Endometrial microvascular endothelial cells (primary cell): ENCODE results near the gene FAM162A. TPM values are rescaled to one million over a fixed set of nuclear protein-coding genes. Genes with fewer than 3 reads are reported as not detected.
"Not testable (repeated sequence)": the region's sequence is repeated elsewhere in the genome, so short reads cannot be mapped to it uniquely, and the experiment has no call there.

Source experiments
- in situ Hi-C: cut with HindIII; loops from 2 replicates; pipeline ENCODE4 v1.10.0; 2017; ENCODE audit warnings: low sequenced_read_pairs, low pct_unique_long_range_greater_than_20kb; ENCODE audit errors: inconsistent ontology term
- total RNA-seq: library from RNA; depleted of rRNA; stranded (reverse); fragments of >200 nt; gene quantifications from one replicate; pipeline ENCODE4 v1.2.3, GENCODE V29; 2015; ENCODE audit errors: inconsistent ontology term

Gene FAM162A
- total RNA-seq, 1 donor from 2014 or later = 21.2 TPM

- in situ Hi-C loops = no loop called here
Observed at GRCh38 chr3:122414391-122414790, 30.4 kb downstream of the FAM162A start.

DNA sequence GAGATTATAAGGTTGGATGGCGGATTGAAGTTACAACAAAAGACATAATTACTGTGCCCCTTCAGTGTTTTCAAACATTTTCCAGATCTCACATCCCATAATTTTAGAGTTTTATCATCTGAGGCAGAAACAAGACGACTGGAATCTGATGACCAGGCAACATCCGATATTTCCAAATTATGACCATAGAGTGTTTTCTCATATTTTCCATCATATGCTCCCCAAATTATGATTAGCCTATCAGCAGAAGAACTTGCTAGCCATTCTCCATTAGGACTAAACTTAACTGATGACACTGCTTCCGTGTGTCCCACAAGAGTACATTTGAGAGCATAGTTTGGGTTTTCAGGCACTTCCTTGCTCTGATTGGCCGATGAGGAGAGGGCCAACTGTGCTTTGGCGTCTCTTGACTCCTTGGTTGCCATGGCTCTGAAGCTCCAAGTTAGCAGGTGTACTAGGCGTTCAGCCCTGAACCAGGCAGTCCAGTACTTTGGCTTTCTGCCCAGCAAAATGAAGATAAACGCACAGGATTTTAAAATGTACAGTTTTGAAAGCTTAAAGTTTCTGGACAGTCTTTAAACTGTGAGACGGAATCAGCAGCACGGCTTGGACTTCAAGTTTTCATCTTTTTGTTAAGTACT, 31.2 kb downstream of the FAM162A start:
- in situ Hi-C loops = no loop called here

GRCh38 chr3:122415762-122416654, 32.0 kb downstream of the FAM162A start, which contains the start of gene WDR5B:
Gene WDR5B (minus strand): TSS chr3:122416062. CDS start chr3:122415528, 534 bp downstream.
- in situ Hi-C loops = no loop called here

DNA sequence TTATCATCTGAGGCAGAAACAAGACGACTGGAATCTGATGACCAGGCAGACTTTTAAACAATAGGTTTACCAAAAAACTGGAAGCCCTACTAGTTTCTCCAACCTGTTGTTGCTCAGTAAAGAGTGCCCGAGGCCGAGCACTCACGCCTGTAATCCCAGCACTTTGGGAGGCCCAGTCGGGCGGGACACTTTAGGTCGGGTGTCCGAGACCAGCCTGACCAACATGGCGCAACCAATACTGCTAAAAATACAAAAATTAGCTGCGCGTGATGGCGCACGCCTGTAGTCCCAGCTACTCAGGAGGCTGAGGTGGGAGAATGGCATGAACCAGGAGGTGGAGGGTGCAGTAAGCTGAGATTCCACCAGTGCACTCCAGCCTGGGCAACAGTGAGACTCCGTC, 33.0 kb downstream of the FAM162A start:
- in situ Hi-C loops = no loop called here

DNA sequence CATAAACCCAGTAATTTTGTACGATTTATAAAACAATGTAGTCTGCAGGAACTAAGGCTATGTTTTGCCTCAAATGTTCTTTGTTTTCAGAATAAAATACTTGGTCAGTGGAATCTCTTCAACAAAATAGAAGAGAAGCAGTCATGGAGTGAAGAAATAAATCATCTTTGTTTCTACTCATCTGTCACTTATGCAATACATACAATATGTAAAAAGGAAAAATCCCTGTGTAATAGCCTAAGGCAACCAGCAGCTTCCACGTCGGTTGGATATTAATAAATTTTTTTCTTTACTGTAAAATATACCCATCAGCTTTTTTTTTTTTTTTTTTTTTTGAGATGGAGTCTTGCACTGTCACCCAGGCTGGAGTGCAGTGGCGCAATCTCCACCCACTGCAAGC, 37.1 kb downstream of the FAM162A start:
- in situ Hi-C loops = no loop called here

GRCh38 chr3:122421836-122422235, 37.9 kb downstream of the FAM162A start:
- in situ Hi-C loops = no loop called here

- in situ Hi-C loops = no loop called here
Observed at GRCh38 chr3:122427857-122428471, 44.0 kb downstream of the FAM162A start.

DNA sequence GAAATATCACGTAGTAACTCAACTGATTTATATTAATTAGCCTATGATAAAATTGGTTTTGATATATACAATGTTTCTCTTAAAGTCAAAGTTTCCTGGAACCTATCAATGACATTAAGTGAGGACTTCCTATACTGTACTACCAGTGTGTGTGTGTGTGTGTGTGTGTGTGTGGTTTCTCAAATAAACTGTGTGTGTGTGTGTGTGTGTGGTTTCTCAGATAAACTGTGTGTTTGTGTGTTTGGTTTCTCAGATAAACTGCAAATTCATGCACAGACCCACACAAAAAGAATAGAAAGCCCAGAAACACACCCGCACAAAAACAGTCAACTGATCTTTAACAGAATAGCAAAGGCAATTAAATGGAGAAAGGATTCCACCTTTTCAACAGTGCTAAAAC, 46.4 kb downstream of the FAM162A start:
- in situ Hi-C loops = no loop called here

- in situ Hi-C loops = no loop called here
Observed at GRCh38 chr3:122435950-122436349, 52.0 kb downstream of the FAM162A start.

DNA sequence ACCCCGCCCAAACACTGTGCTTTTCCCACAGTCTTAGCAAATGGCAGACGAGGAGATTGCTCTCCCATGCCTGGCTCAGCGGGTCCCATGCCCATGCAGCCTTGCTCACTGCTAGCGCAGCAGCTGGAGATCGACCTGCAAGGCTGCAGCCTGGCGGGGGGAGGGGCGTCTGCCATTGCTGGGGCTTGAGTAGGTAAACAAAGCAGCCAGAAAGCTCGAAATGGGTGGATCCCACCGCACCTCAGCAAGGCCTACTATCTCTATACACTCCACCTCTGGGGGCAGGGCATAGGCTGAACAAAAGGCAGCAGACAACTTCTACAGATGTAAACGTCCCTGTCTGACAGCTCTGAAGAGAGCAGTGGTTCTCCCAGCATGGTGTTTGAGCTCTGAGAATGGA, 59.1 kb downstream of the FAM162A start:
- in situ Hi-C loops = no loop called here

DNA sequence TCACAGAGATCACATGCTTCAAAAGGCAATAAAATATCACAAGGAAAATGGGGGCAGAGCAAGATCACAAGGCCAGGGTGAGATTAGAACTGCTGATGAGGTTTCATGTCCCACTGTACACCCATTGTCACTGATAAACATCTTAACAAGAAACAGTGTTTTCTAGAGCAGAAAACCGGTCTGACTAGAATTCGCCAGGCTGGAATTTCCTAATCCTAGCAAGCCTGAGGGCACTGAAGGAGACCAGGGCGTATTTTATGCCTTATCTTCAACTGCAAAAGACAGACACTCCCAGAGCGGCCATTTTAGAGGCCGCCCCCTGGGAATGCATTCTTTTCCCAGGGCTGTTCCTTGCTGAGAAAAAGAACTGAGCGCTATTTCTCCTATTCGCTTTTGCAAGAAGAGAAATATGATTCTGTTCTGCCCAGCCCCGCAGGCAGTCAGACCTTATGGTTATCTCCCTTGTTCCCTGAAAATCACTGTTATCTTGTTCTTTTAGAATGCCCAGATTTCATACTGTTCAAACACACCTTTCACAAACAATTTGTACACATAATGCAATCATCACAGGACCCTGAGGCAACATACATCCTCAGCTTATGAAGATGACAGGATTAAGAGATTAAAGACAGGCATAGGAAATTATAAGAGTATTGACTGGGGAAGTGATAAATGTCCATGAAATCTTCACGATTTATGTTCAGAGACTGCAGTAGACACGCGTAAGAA, 59.9 kb downstream of the FAM162A start:
- in situ Hi-C loops = not testable (repeated sequence)

- in situ Hi-C loops = not testable (repeated sequence)
Observed at GRCh38 chr3:122444491-122444887, 60.5 kb downstream of the FAM162A start.

GRCh38 chr3:122448218-122448617, 64.2 kb downstream of the FAM162A start:
- in situ Hi-C loops = not testable (repeated sequence)

DNA sequence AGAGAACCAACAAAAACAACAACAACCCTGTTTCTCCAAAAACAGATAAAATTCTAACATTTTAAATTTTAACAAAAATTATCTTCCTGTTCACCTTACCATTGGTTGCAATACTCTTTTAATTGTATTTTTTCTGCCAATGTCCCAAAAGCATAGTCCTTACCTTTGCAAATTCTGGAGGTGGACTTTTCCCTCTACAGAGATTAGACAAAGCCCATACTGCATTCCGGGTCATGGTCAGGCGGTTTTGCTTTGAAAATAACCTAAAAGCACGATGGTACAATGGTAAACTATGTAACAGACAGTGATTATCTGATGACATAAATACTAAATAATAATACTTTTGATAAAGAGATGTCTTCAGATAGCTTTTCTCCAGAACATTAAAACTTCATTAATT, 67.4 kb downstream of the FAM162A start:
- in situ Hi-C loops = no loop called here

DNA sequence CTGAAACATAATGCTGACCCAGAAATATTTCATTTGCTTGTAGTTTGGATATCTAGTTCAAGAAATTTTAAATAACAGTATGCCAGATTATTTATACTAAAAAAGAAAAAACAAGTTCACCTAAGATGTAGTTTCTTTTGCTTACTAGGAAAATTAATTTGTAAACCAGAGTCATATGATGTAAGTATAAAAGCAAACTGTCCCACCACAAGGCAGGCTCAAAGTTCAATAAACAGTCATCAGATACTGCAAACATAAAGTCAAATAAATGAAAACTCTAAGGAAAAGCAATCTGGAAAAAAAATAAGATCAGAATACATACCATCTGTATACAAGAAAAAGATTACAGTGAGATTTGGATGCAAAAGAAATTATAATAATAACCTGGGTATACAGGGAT, 72.1 kb downstream of the FAM162A start:
- in situ Hi-C loops = no loop called here

GRCh38 chr3:122457706-122458105, 73.7 kb downstream of the FAM162A start:
- in situ Hi-C loops = no loop called here

DNA sequence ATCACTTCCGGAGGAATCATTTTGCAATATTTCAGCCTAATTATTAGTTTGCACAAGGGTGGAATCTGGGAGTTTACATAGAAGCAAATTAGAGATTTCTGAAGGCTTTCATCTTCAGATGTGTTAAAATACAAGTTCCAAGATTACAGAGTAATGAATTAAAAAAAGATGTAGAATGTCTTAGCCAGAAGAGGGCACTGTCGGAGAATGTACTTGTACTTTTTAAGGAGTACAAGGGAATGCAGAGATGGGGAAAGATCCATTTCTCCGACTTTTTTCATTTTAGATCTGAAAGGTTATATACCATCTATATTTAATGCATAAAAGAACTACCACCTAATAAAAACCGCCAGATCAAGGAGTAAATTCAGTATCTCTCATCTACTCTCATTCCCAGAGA, 75.0 kb downstream of the FAM162A start:
- in situ Hi-C loops = no loop called here

DNA sequence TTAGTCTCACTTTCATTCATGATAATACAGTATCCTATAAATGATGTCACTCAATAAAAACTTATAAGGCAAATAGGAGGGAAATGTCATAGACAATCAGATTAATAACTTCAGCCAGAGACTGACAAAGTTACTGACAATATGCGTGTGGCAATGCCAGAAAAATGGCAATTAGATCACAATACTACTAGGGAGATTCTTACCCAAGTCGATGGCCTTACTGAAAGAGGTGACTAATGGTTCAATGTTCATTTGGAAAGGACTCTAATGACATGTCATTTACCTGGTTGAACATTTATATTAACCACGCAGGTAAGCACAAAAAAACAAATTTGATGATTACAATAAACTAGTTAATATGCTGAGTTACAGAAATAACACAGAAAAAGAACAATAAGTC, 77.8 kb downstream of the FAM162A start:
- in situ Hi-C loops = no loop called here
